Naive thymus-derived CD4-positive, alpha-beta T cell (primary cell): ENCODE measurements around the gene ZC3H14. TPM values are rescaled to one million over a fixed set of nuclear protein-coding genes. Genes with fewer than 3 reads are reported as not detected.

Experiments
- ATAC-seq: fragments of 150-1000 bp; cut with Tn5 transposase; 2 replicates; pipeline ENCODE4 v1.10.0; 2021; ENCODE audit warnings: mild to moderate bottlenecking, moderate library complexity
- CTCF ChIA-PET: fragments of 350-600 bp; sonication (Branson Sonifier 250); formaldehyde crosslinking; loops from one replicate; lab custom pipeline; 2021; ENCODE audit warnings: antibody characterized with exemption; lab: Charles Lee
- POLR2A ChIA-PET: fragments of 350-600 bp; sonication (Branson Sonifier 250); formaldehyde crosslinking; loops from one replicate; lab custom pipeline; 2021; ENCODE audit warnings: antibody characterized with exemption, inconsistent platforms; lab: Charles Lee
- DNase-seq, 9 donors: peaks; one replicate each; pipeline versions ENCODE4 v3.0.0 to v3.0.0-alpha.2; 2020 to 2022; ENCODE audit warnings: mixed read lengths in 1 of 9
- H3K27ac ChIP-seq: one replicate; pipeline ENCODE4 v1.7.0; 2013; ENCODE audit warnings: mild to moderate bottlenecking, low read depth, low read length, moderate library complexity
- H3K27me3 ChIP-seq, 2 donors: one replicate each; pipeline ENCODE4 v1.7.0; 2013; ENCODE audit warnings: low read length in 2 of 2, mild to moderate bottlenecking in 2 of 2, moderate library complexity in 2 of 2; ENCODE audit not compliant: control insufficient read depth in 2 of 2, insufficient read depth in 2 of 2
- H3K36me3 ChIP-seq, 3 experiments: 1 replicate in 2 of 3; 2 replicates in 1 of 3; pipeline ENCODE4 v1.7.0; 2013; ENCODE audit warnings: low read length in 3 of 3, mild to moderate bottlenecking in 3 of 3, moderate library complexity in 1 of 3; ENCODE audit not compliant: insufficient read depth in 3 of 3, control insufficient read depth in 2 of 3
- H3K4me1 ChIP-seq, 2 donors: one replicate each; pipeline ENCODE4 v1.7.0; 2013; ENCODE audit warnings: low read length in 2 of 2, mild to moderate bottlenecking in 2 of 2, moderate library complexity in 1 of 2; ENCODE audit not compliant: control insufficient read depth in 2 of 2, insufficient read depth in 2 of 2
- H3K4me3 ChIP-seq: 2 replicates; pipeline ENCODE4 v1.7.0; 2013; ENCODE audit warnings: mild to moderate bottlenecking, low read length
- H3K9me3 ChIP-seq, 3 experiments: 1 replicate in 2 of 3; 2 replicates in 1 of 3; pipeline ENCODE4 v1.7.0; 2013; ENCODE audit warnings: low read length in 3 of 3; ENCODE audit not compliant: control insufficient read depth in 2 of 3
- H3K27ac Mint-ChIP-seq, 9 donors: one replicate each; pipeline ENCODE4 v1.8.0; 2020 to 2022; ENCODE audit warnings: mixed read lengths in 9 of 9, mild to moderate bottlenecking in 8 of 9, moderate library complexity in 5 of 9, inconsistent platforms in 2 of 9
- H3K27me3 Mint-ChIP-seq, 5 donors: one replicate each; pipeline ENCODE4 v1.8.0; 2021 to 2022; ENCODE audit warnings: mixed read lengths in 5 of 5, mild to moderate bottlenecking in 1 of 5
- H3K36me3 Mint-ChIP-seq, 5 donors: one replicate each; pipeline ENCODE4 v1.8.0; 2020 to 2022; ENCODE audit warnings: mixed read lengths in 5 of 5, mild to moderate bottlenecking in 3 of 5, inconsistent platforms in 1 of 5
- H3K4me1 Mint-ChIP-seq, 7 donors: one replicate each; pipeline ENCODE4 v1.8.0; 2020 to 2022; ENCODE audit warnings: mixed read lengths in 7 of 7, mild to moderate bottlenecking in 3 of 7, inconsistent platforms in 1 of 7
- H3K4me3 Mint-ChIP-seq, 10 donors: one replicate each; pipeline ENCODE4 v1.8.0; 2020 to 2022; ENCODE audit warnings: mild to moderate bottlenecking in 10 of 10, mixed read lengths in 10 of 10, moderate library complexity in 6 of 10, inconsistent platforms in 2 of 10
- H3K9me3 Mint-ChIP-seq, 11 donors: one replicate each; pipeline ENCODE4 v1.8.0; 2020 to 2022; ENCODE audit warnings: mixed read lengths in 11 of 11, mild to moderate bottlenecking in 4 of 11, inconsistent platforms in 1 of 11, moderate library complexity in 1 of 11
- intact Hi-C, 2 donors: fragments of 100-400 bp; cut with micrococcal nuclease; formaldehyde crosslinking; loops; one replicate each; pipeline ENCODE4 v1.15.1; 2023
- polyA plus RNA-seq, 2 donors: library from polyadenylated mRNA; unstranded; fragments of 300-500 nt; fragmentation: Illumina TruSeq; gene quantifications; one replicate each; pipeline ENCODE4 v1.2.3, GENCODE V29; 2021
- total RNA-seq, 6 experiments: library from RNA in 5 of 6; stranded (reverse) in 5 of 6; gene quantifications; 1 replicate in 5 of 6; 2 replicates in 1 of 6; pipeline ENCODE4 v1.2.3 and lab custom pipeline; 2021 to 2026

Gene ZC3H14
- total and polyA plus RNA-seq, 7 experiments from 2014 or later, result 39.7 to 72.4 (median 45.6) TPM

DNA sequence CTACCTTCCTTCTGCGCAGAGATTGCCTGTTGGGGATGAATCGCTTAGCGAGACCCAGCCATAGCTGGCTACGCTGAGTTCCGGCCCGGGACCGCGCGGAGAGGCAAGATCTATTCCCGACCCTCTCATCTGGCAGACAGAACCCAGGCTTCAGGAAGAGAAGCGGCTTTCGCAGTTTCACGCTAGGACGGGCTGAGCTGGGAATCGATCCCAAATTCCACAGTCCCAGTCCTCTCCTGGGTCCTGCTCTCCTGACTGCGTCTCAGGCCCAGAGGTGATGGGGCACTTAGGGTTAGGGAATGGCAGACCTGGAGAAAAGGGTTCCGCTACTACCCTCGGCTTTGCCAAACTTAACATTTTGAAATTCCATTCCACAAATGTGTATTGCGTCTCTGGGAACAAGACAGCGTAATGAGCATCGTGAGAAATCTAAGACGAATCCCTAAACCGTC is 10.8 kb upstream of the ZC3H14 start:
- peaks cover 47 to 54% (median 52%) of the 10 kb centered on the region in 5 donors for H3K27me3 Mint-ChIP-seq
- ChIA-PET POLR2A (interaction anchor here (0.6 to 1.2 kb wide), 2 partner anchors 11 to 14 kb away, joined by 3 to 4 read pairs; partner anchors contain the start of gene ZC3H14), CTCF (interaction anchor here (0.6 kb wide), 1 partner anchor 35 kb away, joined by 3 read pairs; no protein-coding TSS in a partner anchor)
- H3K4me3 Mint-ChIP-seq, result peak overlapping the region; percentile 41 to 80 (median 71)
- intact Hi-C loops, result loop anchor here (5.0 to 10.0 kb wide), 3 partner anchors 165 to 863 kb away; partner anchors contain the start of genes SPATA7 (in 2 of the 2) and FOXN3 (in 1 of the 2)
- H3K27ac Mint-ChIP-seq, result no peak overlapping the region
- DNase-seq (no peak), ATAC-seq (no peak)
- Histone ChIP-seq H3K27ac (no peak overlapping the region), H3K4me1 (peaks cover 10 to 11% of the 10 kb centered on the region in 2 donors), H3K4me3 (peak overlapping the region; percentile 49), H3K36me3 (no peaks in the 10 kb centered on the region), H3K9me3 (no peaks in the 10 kb centered on the region), H3K27me3 (peaks cover 35 to 38% of the 10 kb centered on the region in 2 donors)
- H3K36me3 Mint-ChIP-seq, result peaks cover 0 to 5% (median 0%) of the 10 kb centered on the region in 5 donors
- peaks cover 13 to 37% (median 25%) of the 10 kb centered on the region in 7 donors for H3K4me1 Mint-ChIP-seq
- peaks cover 0 to 4% (median 0%) of the 10 kb centered on the region in 11 donors for H3K9me3 Mint-ChIP-seq

DNA sequence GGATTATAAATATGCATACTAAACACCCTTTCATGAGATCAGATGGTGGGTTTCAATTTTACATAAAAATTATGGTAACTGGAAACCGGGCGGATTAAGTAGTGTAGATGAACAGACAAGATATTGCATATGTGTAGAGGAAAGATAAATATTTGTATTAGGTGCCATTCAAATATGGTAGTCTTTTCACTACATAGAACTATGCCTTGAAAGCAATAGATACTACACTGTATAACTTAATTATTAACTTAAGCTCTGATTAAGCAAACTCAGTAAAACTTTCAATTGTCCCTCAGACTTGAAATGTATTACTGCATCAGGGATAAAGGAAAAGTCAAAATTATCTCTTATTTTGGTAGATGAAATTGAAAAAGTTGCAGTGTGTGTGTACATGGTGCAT is 10.0 kb upstream of the ZC3H14 start:
- H3K4me1 Mint-ChIP-seq, result peaks cover 17 to 45% (median 33%) of the 10 kb centered on the region in 7 donors
- H3K27ac ChIP-seq, result no peak overlapping the region
- ChIA-PET POLR2A (no interaction called here), CTCF (no interaction called here)
- H3K9me3 Mint-ChIP-seq, result peaks cover 0 to 4% (median 0%) of the 10 kb centered on the region in 11 donors
- DNase-seq, result no peak
- H3K4me3 Mint-ChIP-seq, result peak overlapping the region in 1 of 10 donors; percentile 79
- H3K27me3 ChIP-seq, result peaks cover 35 to 38% of the 10 kb centered on the region in 2 donors
- H3K36me3 Mint-ChIP-seq, result peaks cover 0 to 5% (median 0%) of the 10 kb centered on the region in 5 donors
- no peak overlapping the region for H3K27ac Mint-ChIP-seq
- no peak for ATAC-seq
- H3K27me3 Mint-ChIP-seq, result peaks cover 50 to 61% (median 54%) of the 10 kb centered on the region in 5 donors
- peaks cover 14 to 19% of the 10 kb centered on the region in 2 donors for H3K4me1 ChIP-seq
- H3K36me3 ChIP-seq, result no peaks in the 10 kb centered on the region
- no peak overlapping the region for H3K4me3 ChIP-seq
- intact Hi-C loops, result loop anchor here (5.0 to 10.0 kb wide), 3 partner anchors 166 to 862 kb away; partner anchors contain the start of genes SPATA7 (in 2 of the 2) and FOXN3 (in 1 of the 2)
- no peaks in the 10 kb centered on the region for H3K9me3 ChIP-seq

DNA sequence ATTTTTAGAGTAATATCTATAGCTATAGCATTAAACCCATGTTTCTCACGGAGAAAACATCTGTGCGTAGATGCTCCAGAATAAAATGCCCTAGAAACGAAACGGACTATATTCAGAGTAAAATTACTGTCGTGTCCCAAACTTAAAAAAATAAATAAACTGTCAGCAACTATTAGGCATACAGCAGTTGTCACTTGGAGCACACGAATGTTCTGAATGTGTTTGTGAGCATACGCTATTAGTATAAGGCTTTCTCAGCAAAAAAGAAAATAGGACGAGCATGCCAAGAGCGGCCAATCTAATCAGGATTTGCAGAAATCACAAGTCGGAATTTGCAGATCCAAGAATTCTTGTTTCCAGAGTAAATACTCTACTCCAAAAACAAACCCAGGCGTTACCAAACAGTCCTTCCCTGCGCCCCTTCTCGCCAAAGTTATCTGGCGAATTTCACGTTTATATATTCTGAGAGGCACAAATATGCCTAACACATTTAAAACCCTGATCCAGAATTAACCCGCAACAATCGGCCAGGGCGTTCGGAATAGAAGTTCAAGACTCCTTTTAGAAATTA is 8.9 kb upstream of the ZC3H14 start:
- peaks cover 0 to 4% (median 0%) of the 10 kb centered on the region in 11 donors for H3K9me3 Mint-ChIP-seq
- H3K4me3 Mint-ChIP-seq, result peak overlapping the region in 9 of 10 donors; percentile 64 to 82 (median 73)
- peaks cover 20 to 51% (median 36%) of the 10 kb centered on the region in 7 donors for H3K4me1 Mint-ChIP-seq
- H3K4me3 ChIP-seq, result no peak overlapping the region
- intact Hi-C loops, result loop anchor here (5.0 to 10.0 kb wide), 3 partner anchors 167 to 861 kb away; partner anchors contain the start of genes SPATA7 (in 2 of the 2) and FOXN3 (in 1 of the 2)
- peaks cover 14 to 19% of the 10 kb centered on the region in 2 donors for H3K4me1 ChIP-seq
- peaks cover 49 to 64% (median 50%) of the 10 kb centered on the region in 5 donors for H3K27me3 Mint-ChIP-seq
- peaks cover 0 to 5% (median 0%) of the 10 kb centered on the region in 5 donors for H3K36me3 Mint-ChIP-seq
- H3K27ac Mint-ChIP-seq, result peak overlapping the region in 1 of 9 donors; percentile 46
- ChIA-PET CTCF (no interaction called here), POLR2A (no interaction called here)
- ATAC-seq (no peak), DNase-seq (no peak)
- H3K36me3 ChIP-seq, result no peaks in the 10 kb centered on the region
- H3K9me3 ChIP-seq, result no peaks in the 10 kb centered on the region
- peaks cover 35 to 38% of the 10 kb centered on the region in 2 donors for H3K27me3 ChIP-seq
- no peak overlapping the region for H3K27ac ChIP-seq

DNA sequence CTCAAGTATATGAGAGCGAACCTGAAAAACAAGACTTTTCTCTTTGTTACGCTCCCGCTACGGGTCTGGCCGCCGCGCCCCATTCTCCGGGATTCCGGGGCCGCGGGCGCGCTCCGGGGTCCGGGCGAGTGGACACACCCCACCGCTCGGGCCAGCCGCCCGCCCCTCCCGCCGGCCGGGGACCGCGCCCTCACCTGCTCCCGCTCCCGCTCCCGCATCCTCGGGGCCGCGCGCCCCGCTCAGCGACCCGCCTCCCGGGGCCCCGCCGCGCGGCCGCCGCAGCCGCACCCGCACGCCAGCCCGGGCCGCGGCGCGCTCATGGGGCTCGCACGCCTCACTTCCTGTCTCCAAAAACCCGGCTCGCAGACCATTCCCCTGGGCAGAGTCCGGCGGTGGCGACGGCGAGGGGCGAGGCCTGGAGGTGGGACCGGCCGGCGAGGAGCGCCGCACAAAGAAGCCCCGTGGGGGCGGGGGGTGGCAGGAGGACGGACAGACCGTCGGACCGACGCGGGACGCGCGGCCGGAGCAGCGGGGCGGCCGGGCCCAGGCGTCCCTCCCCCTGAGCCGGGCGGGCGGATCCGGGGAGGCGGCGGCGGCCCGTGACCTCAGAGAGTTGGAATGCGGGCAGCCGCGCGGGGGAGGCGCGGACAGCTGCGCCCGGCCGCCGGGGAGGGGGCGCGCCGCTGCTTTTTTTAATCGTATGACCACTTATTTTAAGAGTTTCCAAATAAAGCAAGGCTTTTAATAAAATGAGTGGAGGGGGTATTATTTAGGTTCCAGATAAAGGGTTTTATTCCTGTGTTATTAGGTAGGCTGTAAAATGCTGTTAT is 8.2 kb upstream of the ZC3H14 start, which contains the start of gene PTPN21:
PTPN21 (minus strand) TSS at position 551 of the 830 bp plus-strand sequence. CDS start 4,590 bp downstream, outside the sequence.
- H3K4me1 ChIP-seq, result peaks cover 14 to 19% of the 10 kb centered on the region in 2 donors
- H3K36me3 Mint-ChIP-seq, result peaks cover 0 to 5% (median 0%) of the 10 kb centered on the region in 5 donors
- no peak within 1 kb of the TSS for H3K4me3 ChIP-seq
- H3K4me1 Mint-ChIP-seq, result peaks cover 23 to 54% (median 36%) of the 10 kb centered on the region in 7 donors
- no peaks in the 10 kb centered on the region for H3K9me3 ChIP-seq
- H3K27ac ChIP-seq, result no peak within 1 kb of the TSS
- intact Hi-C loops, result loop anchor here (1.0 to 10.0 kb wide), 4 partner anchors 9 to 860 kb away; partner anchors contain the start of genes SPATA7 (in 2 of the 2), FOXN3 (in 1 of the 2) and ZC3H14 (in 1 of the 2)
- ATAC-seq (peak; percentile 30), DNase-seq (peak in 2 of 9 donors; percentile 19 to 42)
- ChIA-PET CTCF (no interaction called here), POLR2A (no interaction called here)
- peak within 1 kb of the TSS in 1 of 9 donors; percentile 46 for H3K27ac Mint-ChIP-seq
- no peaks in the 10 kb centered on the region for H3K36me3 ChIP-seq
- H3K27me3 Mint-ChIP-seq, result peaks cover 49 to 69% (median 49%) of the 10 kb centered on the region in 5 donors
- peaks cover 35 to 38% of the 10 kb centered on the region in 2 donors for H3K27me3 ChIP-seq
- peaks cover 0 to 4% (median 0%) of the 10 kb centered on the region in 11 donors for H3K9me3 Mint-ChIP-seq
- peak within 1 kb of the TSS; percentile 67 to 83 (median 80) for H3K4me3 Mint-ChIP-seq

DNA sequence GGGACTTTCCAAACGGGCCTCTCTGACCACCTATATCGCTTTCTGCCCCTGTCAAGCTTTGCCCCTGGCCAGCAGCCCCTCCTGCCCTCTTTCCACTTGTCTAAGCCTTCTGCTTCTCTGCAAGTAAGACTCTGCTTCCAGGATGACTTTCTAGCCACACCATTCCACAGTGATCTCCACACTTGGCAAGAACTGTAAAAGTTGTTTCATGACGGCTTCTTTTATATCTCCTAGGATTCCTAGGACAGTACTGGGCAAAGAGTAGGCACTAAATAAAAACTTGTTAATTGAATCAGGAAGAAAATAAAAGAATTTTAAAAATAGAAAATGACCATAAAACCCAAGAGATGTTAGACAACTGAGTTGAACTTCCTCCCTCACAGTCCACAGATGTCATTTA is 6.3 kb upstream of the ZC3H14 start:
- Mint-ChIP-seq H3K27me3 (peaks cover 42 to 73% (median 49%) of the 10 kb centered on the region in 5 donors), H3K36me3 (peaks cover 0 to 5% (median 0%) of the 10 kb centered on the region in 5 donors), H3K9me3 (peaks cover 0 to 4% (median 0%) of the 10 kb centered on the region in 11 donors), H3K4me3 (peak overlapping the region in 2 of 10 donors; percentile 26 to 46), H3K4me1 (peaks cover 23 to 59% (median 37%) of the 10 kb centered on the region in 7 donors), H3K27ac (no peak overlapping the region)
- ChIA-PET POLR2A (interaction anchor here (0.6 kb wide), 2 partner anchors 62 to 239 kb away, joined by 3 read pairs; no protein-coding TSS in a partner anchor), CTCF (interaction anchor here (0.6 to 0.8 kb wide), 2 partner anchors 12 to 40 kb away, joined by 3 read pairs; no protein-coding TSS in a partner anchor)
- Histone ChIP-seq H3K4me3 (no peak overlapping the region), H3K36me3 (no peaks in the 10 kb centered on the region), H3K27ac (no peak overlapping the region), H3K4me1 (peaks cover 14 to 19% of the 10 kb centered on the region in 2 donors), H3K9me3 (no peaks in the 10 kb centered on the region), H3K27me3 (peaks cover 34 to 37% of the 10 kb centered on the region in 2 donors)
- DNase-seq, result no peak
- intact Hi-C loops, result loop anchor here (2.0 to 10.0 kb wide), 3 partner anchors 172 to 858 kb away; partner anchors contain the start of genes FOXN3 (in 1 of the 2) and SPATA7 (in 1 of the 2)
- no peak for ATAC-seq
